Measurements from ENCODE around the gene CDC20.
"Not testable (repeated sequence)": the region's sequence is repeated elsewhere in the genome, so short reads cannot be mapped to it uniquely, and the experiment has no call there.

Gene CDC20

DNA sequence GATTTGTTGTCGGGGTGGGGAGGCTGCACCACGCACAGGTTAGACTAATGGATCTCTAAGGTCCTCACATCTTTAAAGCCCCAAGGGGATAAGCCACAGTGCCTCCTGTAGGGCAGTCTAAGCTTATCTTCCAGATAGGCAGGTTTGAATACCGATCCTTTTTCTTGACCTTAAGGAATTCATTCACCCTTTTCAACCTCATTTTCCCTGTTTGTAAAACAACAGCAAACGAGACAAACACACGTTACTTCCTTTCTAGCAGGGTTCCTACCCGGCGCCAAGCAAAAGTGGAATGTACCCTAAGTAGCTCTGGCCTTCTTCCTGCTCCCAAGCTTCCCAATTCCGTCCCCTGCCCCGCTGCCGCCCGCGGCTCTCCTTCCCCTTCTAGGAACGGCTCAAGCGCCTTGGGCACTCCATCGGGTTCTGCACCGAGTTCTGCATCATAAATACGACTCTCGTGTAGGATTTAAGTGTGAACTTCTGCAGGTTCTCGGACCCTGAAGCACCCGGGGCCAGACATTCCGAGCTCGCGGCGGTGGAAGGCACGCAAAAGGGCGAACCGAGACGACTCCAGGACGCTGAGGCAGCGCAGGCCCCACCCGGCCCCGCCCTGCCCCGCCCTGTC is 548 bp upstream of the CDC20 start:
- peak; percentile 79 for DNase-seq

DNA sequence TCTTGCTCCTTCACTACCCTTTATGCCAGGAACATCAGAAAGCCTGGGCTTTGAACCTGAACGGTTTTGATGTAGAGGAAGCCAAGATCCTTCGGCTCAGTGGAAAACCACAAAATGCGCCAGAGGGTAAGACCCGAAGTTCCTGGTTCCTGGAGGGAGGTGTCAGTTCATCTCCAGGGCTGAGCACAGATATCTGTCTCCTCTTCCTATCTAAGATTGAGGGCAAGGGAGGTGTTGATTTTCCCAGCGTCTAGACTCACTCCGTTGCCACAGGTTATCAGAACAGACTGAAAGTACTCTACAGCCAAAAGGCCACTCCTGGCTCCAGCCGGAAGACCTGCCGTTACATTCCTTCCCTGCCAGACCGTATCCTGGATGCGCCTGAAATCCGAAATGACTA is 915 bp downstream of the CDC20 start:
- no peak for DNase-seq

DNA sequence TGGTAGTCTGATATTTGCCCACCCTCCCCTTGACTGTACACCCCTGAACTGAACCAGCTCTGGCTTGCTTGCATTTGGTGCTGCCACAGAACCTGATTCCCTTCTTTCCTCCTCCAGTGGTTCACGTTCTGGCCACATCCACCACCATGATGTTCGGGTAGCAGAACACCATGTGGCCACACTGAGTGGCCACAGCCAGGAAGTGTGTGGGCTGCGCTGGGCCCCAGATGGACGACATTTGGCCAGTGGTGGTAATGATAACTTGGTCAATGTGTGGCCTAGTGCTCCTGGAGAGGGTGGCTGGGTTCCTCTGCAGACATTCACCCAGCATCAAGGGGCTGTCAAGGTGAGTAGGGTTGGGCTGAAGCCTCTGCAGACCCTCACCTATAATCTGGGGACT is 1.8 kb downstream of the CDC20 start:
- no peak for DNase-seq

DNA sequence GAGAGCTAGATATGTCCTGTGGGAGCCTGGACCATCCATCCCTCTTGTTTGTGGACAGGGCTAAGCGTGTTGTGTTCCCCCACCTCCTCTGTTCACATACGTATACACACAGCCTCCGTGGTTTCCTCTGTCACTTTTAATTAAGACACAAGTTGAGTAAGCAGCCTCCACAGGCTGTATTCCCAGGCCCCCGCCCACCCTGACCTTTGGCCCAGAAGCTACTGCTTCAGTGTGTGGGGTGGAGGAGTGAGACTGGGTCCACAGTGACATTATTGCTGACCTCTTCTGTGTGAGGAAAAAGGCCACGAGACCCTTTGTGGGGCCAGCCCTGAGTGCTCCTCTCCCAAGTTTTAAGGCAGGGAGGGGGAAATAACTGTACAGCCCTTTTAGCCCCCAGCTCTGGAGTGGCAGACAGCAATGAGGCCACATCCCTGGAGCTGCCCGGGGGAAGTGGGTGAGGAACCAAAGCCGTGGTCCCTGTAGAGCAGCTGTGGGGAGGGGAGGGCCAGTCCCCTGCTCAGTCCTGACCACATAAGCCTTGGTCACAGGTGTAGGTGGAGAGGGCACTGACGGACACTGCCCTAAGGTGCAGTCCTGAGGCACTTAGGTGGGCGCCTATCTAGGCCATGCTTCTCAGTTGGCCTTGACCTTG is 4.6 kb downstream of the CDC20 start:
- DNase-seq: no peak

DNA sequence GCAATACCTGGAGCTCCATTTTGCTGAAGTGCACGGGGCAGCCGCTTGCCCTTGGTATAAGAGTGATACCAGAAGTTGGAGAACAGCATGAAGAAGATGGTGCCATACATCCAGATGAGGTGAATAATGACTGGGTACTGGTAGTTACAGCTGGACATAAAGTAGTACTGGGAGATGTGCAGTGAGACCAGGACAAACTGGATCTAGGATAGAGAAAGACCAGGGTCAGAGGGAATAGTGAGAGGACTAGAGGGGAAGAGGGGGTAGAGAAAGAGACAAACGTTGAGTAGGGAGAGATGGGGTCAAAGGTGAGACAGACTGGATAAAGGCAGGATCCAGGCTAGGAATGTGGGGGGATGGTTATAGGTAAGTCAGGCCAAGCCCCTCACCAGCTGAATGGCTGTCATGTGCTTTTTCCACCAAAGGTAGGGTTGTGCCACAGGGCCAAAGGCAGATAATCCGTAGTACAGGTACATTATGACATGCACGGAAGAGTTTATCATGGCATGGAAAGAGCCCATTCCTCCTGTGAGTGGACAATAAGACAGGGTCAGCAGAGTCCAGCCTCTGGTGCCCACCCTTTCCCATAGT is 5.2 kb downstream of the CDC20 start:
- DNase-seq: no peak

DNA sequence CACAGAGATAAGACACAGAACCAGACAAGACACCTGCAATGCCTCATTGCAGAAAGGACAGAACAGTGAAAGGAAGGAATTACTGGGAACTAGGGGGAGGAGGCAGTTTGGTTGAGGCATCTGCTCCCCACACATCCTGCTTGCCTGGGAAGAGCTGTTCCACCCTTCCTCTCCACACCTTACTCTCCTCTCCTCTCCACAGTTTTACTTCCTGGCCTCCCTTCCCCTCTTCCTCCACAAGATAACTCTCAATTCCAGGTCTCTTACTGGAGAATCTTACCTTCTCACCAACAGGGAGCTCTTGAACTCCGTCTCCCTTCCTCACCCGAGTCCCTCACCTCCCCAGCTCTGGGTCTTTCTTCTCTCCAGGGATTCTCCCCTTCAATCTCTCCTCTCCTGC is 6.9 kb downstream of the CDC20 start:
- no peak for DNase-seq

DNA sequence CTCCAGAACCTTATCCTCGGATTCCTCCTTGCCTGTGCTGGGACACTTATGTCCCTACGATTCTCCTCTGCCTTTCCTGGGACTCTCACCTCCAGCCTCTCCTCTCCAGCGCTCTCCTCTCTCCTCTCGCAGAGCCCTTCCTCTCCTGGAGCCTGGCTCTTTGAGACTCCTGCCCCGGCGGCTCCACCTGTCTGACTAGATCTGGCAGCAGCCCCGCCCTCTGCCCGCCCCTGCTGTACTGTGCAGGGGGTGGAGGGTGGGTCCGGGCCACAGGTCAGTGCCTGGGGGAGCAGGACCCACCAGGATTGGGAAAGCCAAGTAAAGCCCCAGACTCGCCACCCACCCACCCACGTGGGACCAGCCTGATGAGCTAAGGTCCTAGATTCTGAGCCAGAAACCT is 7.4 kb downstream of the CDC20 start:
- no peak for DNase-seq

DNA sequence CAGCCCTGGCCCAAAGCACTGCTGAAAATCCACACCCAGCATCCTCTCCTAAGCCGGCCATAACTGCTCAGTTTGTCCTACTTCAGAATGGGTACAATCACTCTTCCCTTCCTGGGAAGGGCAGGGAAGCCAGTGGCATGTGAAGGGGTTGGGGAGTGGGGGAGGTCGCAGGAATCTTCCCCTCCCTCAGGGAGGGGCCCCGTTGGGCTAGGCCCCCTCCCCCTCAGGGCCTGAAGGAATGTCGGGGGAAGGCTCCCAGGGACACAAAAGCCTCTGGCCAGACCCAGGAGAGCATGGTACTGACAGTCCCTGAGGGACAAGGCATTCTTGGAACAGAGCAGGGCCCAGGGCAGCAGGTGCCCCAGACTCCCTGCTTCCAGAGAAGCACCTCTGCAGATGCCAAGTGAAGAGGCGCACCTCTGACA is 7.8 kb downstream of the CDC20 start:
- no peak for DNase-seq

DNA sequence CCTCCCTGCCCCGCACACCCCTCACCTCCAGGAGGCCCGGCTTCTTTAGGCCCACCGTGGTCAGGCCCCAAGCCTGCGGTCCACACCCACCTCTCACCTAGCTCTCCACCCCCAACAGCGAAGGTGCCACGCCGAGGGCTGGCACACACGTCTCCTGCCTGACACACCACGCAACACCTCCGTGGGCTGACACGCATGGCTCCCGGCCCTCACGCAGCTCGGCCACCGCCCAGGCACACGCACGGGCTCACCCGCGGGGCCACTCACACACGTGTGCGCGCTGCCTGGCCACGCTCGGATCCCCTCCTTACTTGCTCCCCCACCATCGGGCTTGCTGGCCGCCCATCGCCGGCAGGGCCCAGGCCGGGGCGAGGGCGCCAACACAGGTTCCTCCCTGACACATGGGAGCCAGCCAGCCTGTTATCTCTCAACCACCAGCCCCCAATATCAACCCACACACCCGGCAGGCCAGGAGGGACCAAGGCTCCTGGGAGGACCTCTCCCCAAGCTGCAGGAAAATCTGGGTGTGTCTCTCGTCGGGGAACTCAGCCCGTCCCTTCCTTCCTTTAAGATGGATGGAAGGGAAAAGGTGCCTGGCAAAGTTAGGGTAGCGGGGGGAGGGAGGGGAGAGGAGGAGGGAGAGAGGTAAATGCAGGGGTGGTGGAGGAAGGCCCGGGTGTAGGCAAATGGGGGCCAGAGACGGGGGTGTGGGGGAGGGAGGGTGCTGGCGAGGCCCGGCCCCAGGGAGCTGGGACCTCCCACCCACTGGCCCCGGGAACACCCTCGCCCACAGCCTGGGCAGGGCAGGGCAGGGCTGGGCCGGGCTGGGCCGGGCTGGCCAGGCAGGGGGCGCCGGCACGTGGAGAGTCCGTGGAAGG is 8.5 kb downstream of the CDC20 start:
- DNase-seq: no peak

DNA sequence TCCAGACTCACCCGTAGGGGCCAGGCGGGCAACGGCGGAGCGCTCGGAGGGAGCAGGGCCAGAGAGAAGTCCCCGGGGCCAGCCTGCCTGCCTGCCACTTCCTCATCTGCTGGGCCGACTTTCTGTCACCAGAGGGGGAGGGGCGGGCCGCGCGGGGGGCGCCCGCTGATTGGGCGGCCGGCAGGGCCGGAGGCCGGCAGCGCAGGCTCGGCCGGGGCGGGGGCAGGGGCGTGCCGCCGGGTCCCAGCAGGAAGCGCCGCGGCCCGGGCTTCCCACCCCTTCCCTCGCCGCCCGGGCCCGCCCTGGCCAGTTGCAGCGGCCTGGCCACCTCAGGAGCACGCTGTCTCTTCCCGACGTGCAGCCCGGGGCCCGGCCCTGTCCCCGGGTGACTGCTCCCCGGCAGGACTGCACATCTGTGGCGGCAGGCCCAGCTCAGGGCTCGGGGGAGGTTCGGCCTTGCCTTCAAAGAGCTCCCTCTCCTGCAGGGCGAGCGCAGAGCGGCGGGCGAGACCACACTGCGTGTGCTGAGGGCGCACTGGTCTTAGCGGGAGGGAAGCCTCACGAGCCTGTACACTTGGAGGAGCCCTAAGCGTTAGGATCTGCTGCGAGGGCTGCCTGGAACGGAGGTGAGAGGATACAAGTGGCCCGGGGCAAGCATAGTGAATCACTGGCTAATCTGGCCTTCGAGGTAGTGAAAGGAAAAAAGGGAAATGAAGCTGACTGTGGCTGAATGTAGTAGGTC is 9.3 kb downstream of the CDC20 start, which contains the start of gene ELOVL1:
TSS of gene ELOVL1 (minus strand) at position 108 of the 742 bp plus-strand sequence. CDS start 2,402 bp downstream, outside the sequence.
- DNase-seq: peak; percentile 81

DNA sequence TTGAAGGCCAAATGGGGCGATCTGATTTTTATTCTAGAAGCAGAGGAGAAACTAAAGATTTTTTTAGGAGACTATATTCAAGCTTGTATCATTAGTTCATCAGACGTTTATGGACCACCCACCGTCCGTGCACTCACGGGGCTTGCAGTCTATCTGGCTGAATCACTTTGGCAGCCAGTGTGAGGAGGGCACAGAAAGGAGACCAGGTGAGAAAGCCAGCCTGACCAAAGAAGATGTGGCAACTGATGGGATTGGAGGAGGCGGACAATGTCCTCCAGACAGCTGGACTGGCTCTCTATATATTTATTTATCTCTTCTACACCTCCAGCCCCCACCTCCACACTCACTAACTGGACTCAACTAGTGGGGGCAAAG is 9.9 kb downstream of the CDC20 start:
- no peak for DNase-seq

DNA sequence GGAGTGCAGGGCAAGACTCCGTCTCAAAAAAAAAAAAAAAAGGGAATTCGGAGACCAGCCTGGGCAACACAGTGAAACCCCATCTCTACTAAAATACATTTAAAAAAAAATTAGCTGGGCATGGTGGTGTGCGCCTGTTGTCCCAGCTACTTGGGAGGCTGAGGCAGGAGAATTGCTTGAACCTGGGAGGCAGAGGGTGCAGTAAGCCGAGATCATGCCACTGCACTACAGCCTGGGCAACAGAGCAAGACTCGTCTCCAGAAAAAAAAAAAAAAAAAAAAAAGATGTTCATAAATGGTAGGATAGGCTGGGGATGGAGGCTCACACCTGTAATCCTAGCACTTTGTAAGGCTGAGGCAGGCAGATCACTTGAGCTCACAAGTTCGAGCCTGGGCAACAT is 11.0 kb downstream of the CDC20 start:
- not testable (repeated sequence) for DNase-seq

DNA sequence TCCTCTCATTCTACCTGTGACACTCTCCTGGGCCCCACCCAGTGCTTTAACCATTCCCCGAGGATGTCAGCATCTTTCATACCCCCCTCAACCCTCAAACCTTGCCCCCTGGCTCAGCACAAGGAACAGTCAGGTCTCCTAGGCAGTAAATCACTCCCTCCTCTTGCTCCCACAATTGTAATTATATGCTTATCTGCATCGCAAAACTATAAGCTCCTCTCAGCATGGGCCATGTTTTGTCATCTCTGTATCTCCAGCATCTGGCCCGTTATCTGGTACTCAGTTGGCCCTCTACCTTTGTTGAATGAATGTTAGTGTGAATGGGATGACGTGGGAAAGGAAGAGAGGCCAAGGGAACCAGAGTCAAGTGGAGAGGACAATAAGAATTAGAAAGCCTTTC is 11.8 kb downstream of the CDC20 start:
- no peak for DNase-seq

DNA sequence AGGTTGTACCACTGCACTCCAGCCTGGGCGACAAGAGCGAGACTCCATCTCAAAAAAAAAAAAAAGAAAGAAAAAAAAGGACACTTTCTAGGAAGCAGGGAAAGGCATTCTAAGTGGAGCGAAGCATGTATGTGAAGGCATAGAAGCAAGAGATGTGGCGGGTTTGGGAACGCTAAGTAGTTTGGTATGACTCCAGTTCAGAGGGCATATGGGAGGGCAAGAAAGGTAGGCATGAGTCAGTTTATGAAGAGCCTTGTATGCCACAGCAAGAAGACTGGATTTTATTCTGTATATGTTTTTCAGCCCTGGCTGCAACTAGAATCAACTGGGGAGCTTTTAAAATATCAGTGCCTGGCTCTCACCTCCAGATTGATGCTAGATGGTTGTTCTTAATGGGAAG is 13.4 kb downstream of the CDC20 start:
- no peak for DNase-seq

DNA sequence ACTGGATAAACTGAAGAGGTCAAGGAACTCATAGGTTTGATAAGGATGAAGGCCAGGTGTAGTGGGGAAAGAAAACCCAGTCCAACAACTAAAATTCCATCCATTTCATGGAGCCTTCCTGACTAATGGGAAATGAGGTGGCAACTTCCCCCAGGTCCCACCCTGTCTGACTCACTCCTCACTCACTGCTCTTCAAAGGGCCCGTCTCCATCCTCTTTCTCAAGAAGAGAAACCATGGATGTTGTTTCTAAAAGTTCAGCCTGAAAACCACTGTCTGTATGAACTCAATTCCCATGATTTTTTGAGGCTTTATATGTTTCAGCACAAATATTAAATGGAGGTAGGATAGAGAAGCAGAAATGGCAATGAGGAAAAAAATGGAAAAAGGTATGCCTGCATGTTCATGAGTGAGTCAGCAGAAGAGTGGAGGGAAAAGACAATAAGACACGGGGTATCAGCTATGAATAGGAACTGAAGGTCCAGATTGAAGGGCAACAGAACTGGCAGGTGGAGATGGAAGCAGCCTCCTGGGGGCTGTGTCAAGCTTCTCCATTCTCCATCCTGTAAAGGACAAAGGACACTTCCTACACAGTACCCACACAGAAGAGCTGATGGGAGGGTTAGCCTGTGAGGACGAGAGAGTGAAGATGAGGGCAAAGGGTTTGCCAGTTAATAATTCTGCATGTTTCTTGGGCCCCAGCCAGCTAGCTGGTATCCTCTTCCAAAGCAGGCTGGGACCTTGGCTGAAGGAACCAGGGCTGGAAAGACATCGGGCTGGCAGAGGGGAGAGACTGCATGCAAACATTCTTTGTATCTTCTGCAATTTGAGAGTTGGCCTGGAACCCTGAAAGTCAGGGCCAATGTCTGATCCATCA is 14.5 kb downstream of the CDC20 start:
- no peak for DNase-seq

DNA sequence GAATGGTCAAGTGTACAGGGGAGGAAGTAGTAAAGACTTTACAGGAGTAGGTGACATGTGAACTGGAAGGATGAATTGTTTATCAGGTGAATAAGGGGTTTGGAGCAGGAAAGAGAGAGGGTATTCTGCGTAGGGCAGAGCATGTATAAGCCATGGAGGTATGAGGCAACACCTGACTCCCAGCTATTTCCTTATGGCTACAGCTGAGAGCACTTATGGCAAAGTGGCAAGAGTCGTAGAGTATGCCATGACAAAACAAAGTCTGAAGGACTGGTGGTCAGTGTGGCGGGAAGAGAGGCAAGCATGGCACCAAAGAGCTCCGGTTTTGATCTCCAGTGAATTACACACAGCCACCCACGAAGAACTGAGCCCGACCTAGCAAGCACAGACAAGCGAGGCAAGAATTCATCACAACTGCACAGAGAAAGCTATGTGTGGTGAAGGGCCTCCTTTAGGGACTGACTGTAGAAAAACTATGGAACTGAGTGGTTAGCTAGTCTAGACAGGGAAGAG is 18.0 kb downstream of the CDC20 start:
- DNase-seq: no peak

DNA sequence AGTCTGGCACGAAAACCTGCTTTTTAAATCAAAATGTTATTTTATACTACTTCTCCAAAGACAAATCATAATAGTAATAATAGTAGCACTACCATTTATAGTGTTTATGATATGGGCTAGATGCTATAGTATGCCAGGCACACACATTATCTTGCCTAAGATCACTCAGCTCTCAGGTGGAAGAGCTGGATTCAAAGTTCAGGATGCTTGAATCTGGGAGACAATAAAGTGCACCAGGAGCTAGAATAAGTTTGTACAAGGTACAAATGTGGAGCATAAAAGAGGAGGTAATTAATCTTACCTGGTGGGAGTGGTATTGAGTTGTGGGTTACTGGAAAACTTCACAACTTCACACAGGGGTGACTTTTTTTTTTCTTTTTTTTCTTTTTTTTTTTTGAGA is 19.1 kb downstream of the CDC20 start:
- DNase-seq: no peak

DNA sequence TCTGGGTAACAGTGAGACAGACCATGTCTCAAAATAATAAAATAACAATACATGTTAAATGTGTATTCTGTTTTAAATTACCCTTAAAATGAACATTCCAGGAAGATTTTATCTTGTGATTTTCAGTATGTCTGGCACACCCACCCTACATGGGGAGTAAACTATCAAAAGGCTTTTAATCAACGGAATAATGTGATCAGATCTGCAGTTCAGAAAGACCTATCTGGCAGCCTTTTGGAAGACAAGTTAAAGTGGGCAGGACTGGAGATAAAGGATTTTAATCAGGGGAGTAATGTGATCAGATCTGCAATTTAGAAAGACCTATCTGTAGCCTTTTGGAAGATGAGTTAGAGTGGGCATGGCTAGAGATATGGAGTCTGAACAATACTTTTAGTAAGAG is 20.7 kb downstream of the CDC20 start:
- no peak for DNase-seq

DNA sequence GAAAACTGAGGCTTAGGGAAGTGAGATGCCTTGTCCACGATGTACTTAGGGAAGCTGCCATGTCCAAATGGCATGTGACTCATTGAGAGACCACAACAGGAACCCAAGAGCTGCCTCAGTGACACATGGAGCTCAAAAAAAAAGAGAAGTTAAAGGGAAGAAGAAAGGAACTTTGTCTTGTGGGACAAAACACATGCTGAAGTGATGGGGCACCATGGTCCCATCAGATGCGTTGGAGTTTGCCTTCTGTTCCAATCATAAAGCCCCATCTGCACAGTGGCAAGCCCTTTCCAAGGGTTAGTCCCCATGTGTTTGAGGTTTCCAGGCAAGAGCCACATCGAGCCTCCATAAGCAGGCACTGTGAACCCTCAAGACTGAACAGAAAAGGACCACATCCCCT is 22.8 kb downstream of the CDC20 start:
- DNase-seq: no peak

DNA sequence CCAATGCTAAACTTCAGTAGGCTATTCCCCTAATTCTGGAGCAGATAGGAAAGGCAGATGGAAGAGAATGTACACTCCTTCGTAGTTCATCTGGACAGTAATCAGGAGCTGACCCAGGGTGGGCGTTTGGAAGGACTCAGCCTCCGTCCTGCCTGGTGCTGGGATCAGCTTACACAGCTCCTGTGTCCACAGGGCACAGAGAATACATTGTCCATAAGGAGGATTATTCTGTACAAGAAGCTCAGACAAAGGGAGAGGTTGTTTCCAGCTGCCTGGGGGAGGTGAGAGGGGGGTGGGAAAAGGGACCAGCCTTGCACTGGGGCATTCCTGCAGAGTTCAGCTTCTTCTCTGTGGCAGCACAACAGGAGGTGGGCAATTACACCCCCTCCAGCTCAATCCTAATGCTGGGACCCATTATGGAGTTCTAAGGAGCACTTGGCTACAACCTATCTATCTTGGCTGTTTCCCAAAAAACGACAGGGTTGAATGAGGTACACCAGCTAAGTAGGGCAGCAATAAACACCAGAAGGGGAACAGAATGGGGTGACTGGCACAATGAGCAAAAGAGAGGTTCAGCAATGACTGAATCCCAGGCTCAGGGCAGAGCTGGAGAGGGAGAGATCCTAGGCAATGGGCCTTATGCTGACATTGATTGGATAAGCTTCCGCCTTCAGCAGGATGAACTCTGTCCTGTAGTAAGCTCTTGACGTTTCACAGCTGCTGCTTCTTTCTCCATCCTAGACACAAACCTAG is 23.4 kb downstream of the CDC20 start:
- DNase-seq: no peak

DNA sequence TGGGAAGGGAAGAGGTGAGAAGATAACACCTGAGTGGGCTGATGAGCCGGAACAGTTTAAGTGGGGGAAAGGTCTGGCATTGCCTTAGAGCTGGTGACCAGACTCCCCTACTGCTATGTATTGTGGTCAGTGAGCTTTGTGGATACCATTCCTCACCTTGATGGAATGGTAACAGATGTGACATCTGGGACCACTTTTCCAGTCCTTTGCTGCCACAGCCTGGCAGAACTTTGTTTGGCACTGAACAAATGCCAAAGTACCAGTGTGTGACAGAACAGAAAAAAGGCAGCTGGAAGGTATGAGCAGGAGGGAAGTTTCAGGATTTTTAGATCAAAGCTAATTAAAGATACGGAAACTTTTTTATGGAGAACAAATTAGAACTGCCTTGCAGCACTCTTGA is 24.7 kb downstream of the CDC20 start:
- no peak for DNase-seq

Data from NCI-H2171 treated with DMSO at 0.1 percent for 48 hours (cell line).